Adrenal gland (tissue), 5 donors: ENCODE data around the gene RUNX1.

Experiments used
- CTCF ChIP-seq, 6 experiments: fragments of 450-650 bp in 4 of 6; fragments of 200-600 bp in 2 of 6; sonication (generic) in 1 of 6; IDR thresholded peaks; 1 replicate in 5 of 6; 2 replicates in 1 of 6; pipeline versions ENCODE4 v1.5.1 to v1.8.0; 2016 to 2021; ENCODE audit warnings: antibody characterized with exemption in 6 of 6, mild to moderate bottlenecking in 2 of 6, moderate library complexity in 1 of 6
- POLR2A ChIP-seq, 2 donors: fragments of 450-650 bp; IDR thresholded peaks; one replicate each; pipeline ENCODE4 v1.6.1; 2017; ENCODE audit warnings: antibody characterized with exemption in 2 of 2, mild to moderate bottlenecking in 2 of 2, moderate library complexity in 1 of 2
- donor health status: DM: no; HTN: no; CAD: no.

- TF ChIP-seq CTCF (IDR thresholded peaks at IDR 0.05) (no peak), POLR2A (IDR thresholded peaks at IDR 0.05) (no peak)
Observed at GRCh38 chr21:34768326-34768725, 280.8 kb downstream of the RUNX1 start.
